ENCODE results near the gene SP7. TPM values are rescaled to one million over a fixed set of nuclear protein-coding genes. Genes with fewer than 3 reads are reported as not detected.
"Not testable (repeated sequence)": the region's sequence is repeated elsewhere in the genome, so short reads cannot be mapped to it uniquely, and the experiment has no call there.

SP7 gene
- total and polyA plus RNA-seq, 12 donors, result not detected

GRCh38 chr12:53365245-53365904 lies 29.2 kb upstream of the SP7 start:
- 78 to 83% methylated on average over 4 of the region's 4 CpGs for WGBS, 2 donors
- peak overlapping the region in 2 of 10 donors; percentile 22 to 85 for H3K27ac ChIP-seq

GRCh38 chr12:53361638-53362037 lies 25.5 kb upstream of the SP7 start:
- H3K36me3 ChIP-seq; ATAC-seq; H3K27ac ChIP-seq; H3K4me3 ChIP-seq; H3K9me3 ChIP-seq; intact Hi-C loops (cut with DNase I); H3K27me3 ChIP-seq; DNase-seq: not testable (repeated sequence)
- 94 to 98% methylated on average over 10 of the region's 10 CpGs for WGBS, 2 donors
- peaks cover 0 to 20% (median 0%) of the 10 kb centered on the region in 9 donors for H3K4me1 ChIP-seq

More at GRCh38 chr12:53365245-53365904, 29.2 kb upstream of the SP7 start:
- intact Hi-C loops (cut with DNase I), result no loop called here
- Histone ChIP-seq H3K36me3 (no peaks in the 10 kb centered on the region), H3K9me3 (no peaks in the 10 kb centered on the region), H3K4me3 (no peak overlapping the region), H3K27me3 (no peaks in the 10 kb centered on the region), H3K4me1 (peaks cover under 1 to 44% (median 3%) of the 10 kb centered on the region in 9 donors)
- no peak for DNase-seq
- peak in 7 of 8 donors; percentile 28 to 83 (median 56) for ATAC-seq
- TF ChIP-seq CTCF (IDR thresholded peaks at IDR 0.05), result no peak

GRCh38 chr12:53358836-53359419 lies 22.8 kb upstream of the SP7 start:
- no peaks in the 10 kb centered on the region for H3K27me3 ChIP-seq
- TF ChIP-seq CTCF (IDR thresholded peaks at IDR 0.05), result no peak
- H3K27ac ChIP-seq, result no peak overlapping the region
- no peak for ATAC-seq
- no peaks in the 10 kb centered on the region for H3K9me3 ChIP-seq
- H3K36me3 ChIP-seq, result no peaks in the 10 kb centered on the region
- H3K4me1 ChIP-seq, result no peaks in the 10 kb centered on the region
- intact Hi-C loops (cut with DNase I), result loop anchor here in 2 of 10 donors (10.0 kb wide), 1 partner anchor 146 kb away; the partner anchor contains the start of genes NPFF (in 2 of the 2) and TARBP2 (in 2 of the 2)
- no peak for DNase-seq
- no peak overlapping the region for H3K4me3 ChIP-seq
- 94% methylated on average over 5 of the region's 5 CpGs for WGBS, 2 donors

GRCh38 chr12:53355121-53355520 lies 19.0 kb upstream of the SP7 start:
- H3K4me1 ChIP-seq, result peaks cover 0 to 11% (median 0%) of the 10 kb centered on the region in 9 donors
- no peaks in the 10 kb centered on the region for H3K36me3 ChIP-seq
- intact Hi-C loops (cut with DNase I), result loop anchor here in 2 of 10 donors (10.0 kb wide), 1 partner anchor 150 kb away; the partner anchor contains the start of genes NPFF (in 2 of the 2) and TARBP2 (in 2 of the 2)
- DNase-seq (no peak), ATAC-seq (no peak)
- no peaks in the 10 kb centered on the region for H3K27me3 ChIP-seq
- no peaks in the 10 kb centered on the region for H3K9me3 ChIP-seq
- TF ChIP-seq CTCF (IDR thresholded peaks at IDR 0.05), result no peak
- H3K4me3 ChIP-seq, result no peak overlapping the region
- WGBS, 2 donors, result 54 to 64% methylated on average over 3 of the region's 3 CpGs
- H3K27ac ChIP-seq, result no peak overlapping the region
